ENCODE results near the gene AVP.

GRCh38 chr20:3043322-3043721, 41.2 kb downstream of the AVP start, which contains the start of gene GNRH2:
- no peak for TF ChIP-seq TAF1 (IDR thresholded peaks at IDR 0.05; ENCODE audit: borderline replicate concordance, low read depth, low read length)
- no peak for TF ChIP-seq POLR2AphosphoS5 (IDR thresholded peaks at IDR 0.05; ENCODE audit: low read depth, low read length)

Data from GM12892 (cell line).